DMS114 treated with DMSO at 0.1 percent for 48 hours (cell line): Measurements from ENCODE around the gene MYEOV.

ENCODE experiments used
- DNase-seq: peaks from one replicate; lab custom pipeline; 2025; ENCODE audit not compliant: unreplicated experiment; lab: John Stamatoyannopoulos, UW

MYEOV gene

DNA sequence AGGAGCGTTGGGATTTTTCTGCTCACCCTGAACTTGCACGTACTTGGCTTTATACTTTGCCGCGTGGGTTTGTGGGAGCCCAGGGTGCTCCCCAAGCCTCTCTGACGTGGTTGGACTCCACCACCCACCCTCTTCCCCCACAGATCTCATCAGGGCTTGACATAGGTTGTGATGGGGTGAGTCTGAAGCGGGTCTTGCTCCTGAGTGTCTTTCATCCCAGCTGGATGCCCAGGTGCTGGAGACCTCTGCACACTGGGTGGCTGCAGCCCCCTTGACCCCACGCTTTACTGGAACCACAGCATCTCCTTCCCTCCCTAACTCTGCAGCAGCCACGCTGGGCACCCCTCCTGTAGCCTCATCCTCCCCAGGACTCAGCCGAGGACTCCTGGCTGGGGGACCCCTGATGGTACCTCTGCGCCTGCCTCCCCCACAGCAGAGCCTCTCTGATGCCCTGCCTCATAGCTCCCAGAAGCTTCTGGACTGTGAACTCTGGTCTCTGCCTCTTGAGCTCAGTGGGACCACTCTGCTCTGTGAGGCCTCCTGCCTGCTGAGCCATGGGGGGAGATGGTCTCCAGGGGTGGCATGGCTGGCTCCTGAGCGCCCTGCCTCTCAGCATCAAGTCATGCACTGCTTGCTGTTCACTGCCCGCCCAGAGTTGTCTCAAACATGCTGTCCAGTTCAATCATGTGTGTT is 45.2 kb downstream of the MYEOV start:
- DNase-seq, result no peak

DNA sequence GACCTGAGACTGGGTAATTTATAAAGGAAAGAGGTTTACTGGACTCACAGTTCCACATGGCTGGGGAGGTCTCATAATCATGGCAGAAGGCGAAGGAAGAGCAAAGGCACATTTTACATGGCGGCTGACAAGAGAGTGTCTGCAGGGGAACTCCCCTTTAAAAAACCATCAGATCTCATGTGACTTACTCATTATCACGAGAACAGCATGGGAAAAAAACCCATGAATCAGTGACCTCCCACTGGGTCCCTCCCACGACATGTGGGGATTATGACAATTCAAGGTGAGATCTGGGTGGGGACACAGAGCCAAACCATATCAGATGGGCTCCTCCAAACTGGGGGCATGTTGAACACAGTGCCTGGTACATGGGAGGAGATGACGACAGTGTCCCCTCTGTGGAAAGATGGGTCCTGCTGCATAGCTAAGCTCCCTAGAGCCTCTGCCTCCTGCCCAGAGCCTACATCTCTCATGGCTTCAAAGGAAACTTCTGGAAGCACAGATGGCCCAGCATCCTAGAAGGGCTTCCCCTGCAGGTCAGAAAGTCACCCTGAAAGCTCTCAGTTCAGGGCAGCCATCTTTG is 46.1 kb downstream of the MYEOV start:
- DNase-seq, result no peak

DNA sequence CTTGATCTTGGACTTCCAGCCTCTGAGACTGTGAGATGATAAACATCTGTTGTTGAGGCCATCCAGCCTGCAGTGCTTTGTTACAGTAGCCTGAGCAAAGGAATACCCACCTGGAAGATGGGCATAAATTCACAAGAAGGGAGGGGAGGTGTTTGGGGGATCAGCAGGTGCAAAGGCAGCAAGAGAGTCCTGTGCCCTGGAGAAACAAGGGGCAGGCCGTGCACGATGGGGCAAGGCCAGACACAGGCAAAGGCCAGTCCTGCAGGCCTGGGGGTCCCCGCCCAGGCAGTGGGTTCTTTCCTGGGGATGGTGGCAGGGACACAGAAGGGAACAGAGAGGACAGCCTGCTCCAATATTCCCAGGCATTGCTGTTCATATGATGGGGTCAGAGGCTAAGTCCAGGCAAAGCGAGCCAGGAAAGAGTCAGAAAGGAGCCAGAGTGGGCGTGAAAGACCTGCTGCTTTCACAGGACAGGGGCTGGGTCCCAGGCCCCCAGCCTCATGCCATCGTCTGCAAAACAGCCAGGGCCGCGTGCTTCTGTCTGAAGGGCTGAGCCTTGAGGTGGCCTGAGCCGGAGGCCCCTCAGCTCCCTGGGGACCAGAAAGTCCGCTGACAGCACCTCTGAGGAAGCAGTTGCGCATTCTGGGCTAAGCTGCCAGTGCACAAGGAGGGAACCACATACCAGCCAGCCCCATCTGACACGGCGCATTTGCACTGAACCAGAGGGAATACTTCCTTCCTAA is 48.8 kb downstream of the MYEOV start:
- no peak for DNase-seq

DNA sequence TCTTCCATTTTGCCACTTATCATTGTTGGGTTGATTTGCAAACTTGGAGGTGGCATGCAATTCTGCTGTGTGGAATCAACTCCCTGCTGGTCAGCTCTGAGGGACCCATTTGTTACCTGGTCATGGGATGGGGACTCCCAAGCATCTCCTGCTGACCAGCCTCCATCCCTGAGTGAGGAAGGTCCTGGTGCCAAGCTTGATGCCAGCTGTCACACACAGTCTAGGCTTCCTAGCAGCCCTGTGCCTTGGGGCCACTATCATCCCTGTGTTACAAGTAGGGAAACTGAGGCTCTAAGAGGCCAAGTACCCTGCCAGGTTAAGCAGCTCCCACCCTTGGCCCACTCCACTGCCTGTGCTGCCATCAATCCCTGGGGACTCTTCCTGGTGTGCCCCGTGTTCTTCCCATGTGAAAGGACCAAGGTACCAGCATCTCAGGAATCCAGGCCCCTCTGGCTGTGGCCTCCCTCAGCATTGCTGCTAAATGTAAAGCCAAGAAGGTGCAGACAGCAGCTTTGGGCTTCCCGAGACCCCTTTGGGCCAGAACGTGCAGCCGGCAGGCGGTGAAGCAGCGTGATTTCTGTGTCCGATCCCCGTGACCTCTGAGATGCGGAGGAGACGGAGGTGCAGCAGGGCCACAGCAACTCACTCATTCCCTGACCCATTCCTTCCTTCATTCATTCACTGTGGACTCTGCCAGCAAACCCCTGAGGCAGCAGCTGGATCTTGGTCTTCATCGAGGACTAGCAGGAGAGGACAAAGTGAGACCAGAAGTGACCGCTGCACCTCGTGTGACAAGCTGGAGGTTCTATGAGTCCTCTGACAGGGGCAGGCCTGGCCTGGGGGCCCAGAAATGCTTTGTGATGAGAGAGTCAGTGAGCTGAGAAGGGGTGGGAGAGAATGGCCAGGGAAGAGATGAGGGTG is 49.7 kb downstream of the MYEOV start:
- no peak for DNase-seq

DNA sequence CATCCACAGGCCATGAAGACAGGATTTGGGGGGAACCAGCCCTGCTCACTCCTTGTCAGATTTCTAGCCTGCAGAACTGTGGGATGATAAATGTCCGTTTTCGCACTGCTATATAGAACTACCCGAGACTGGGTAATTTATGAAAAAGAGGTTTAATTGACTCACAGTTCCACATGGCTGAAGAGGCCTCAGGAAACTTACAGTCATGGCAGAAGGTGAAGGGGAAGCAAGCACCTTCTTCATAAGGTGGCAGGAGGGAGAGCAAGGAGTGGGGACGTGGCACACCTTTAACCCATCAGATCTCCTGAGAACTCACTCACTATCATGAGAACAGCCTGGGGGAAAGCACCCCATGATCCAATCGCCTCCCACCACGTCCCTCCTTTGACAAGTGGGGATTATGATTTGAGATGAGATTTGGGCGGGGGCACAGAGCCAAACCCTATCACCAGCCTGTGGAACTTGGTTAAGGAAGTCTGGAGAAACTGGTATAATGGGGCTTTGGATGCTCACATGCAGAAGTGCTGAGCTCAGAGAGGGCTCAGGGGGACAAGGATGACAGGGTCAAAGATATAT is 50.7 kb downstream of the MYEOV start:
- no peak for DNase-seq
